Immature natural killer cell (primary cell): ENCODE data around the gene PCED1A. TPM values are rescaled to one million over a fixed set of nuclear protein-coding genes. Genes with fewer than 3 reads are reported as not detected.
A peak's percentile ranks its signal among the peaks of the same experiment; 100 is the strongest.
"Not testable (repeated sequence)": the region's sequence is repeated elsewhere in the genome, so short reads cannot be mapped to it uniquely, and the experiment has no call there.

Source experiments
- DNase-seq, 3 donors: peaks; one replicate each; pipeline ENCODE4 v3.0.0; 2022; ENCODE audit warnings: mixed read lengths in 1 of 3
- H3K27ac Mint-ChIP-seq, 6 donors: one replicate each; pipeline ENCODE4 v1.8.0; 2020; ENCODE audit warnings: mixed read lengths in 6 of 6, mild to moderate bottlenecking in 5 of 6, inconsistent platforms in 4 of 6, moderate library complexity in 3 of 6
- H3K27me3 Mint-ChIP-seq, 3 donors: one replicate each; pipeline ENCODE4 v1.8.0; 2020 to 2021; ENCODE audit warnings: low read depth in 3 of 3, mild to moderate bottlenecking in 3 of 3, mixed read lengths in 3 of 3, moderate library complexity in 3 of 3, inconsistent platforms in 1 of 3
- H3K36me3 Mint-ChIP-seq, 3 donors: one replicate each; pipeline ENCODE4 v1.8.0; 2020; ENCODE audit warnings: mixed read lengths in 3 of 3, inconsistent platforms in 2 of 3, mild to moderate bottlenecking in 2 of 3
- H3K4me1 Mint-ChIP-seq, 2 donors: one replicate each; pipeline ENCODE4 v1.8.0; 2020; ENCODE audit warnings: inconsistent platforms in 2 of 2, mild to moderate bottlenecking in 2 of 2, mixed read lengths in 2 of 2, moderate library complexity in 1 of 2
- H3K4me3 Mint-ChIP-seq, 5 donors: one replicate each; pipeline ENCODE4 v1.8.0; 2020; ENCODE audit warnings: mild to moderate bottlenecking in 5 of 5, mixed read lengths in 5 of 5, inconsistent platforms in 3 of 5, moderate library complexity in 3 of 5
- H3K9me3 Mint-ChIP-seq, 6 donors: one replicate each; pipeline ENCODE4 v1.8.0; 2020; ENCODE audit warnings: mild to moderate bottlenecking in 6 of 6, mixed read lengths in 6 of 6, inconsistent platforms in 4 of 6, moderate library complexity in 3 of 6
- polyA plus RNA-seq, 3 donors: library from polyadenylated mRNA; unstranded; fragments of 300-500 nt; fragmentation: Illumina TruSeq; gene quantifications; one replicate each; pipeline ENCODE4 v1.2.3, GENCODE V29; 2021

Gene PCED1A
- polyA plus RNA-seq, 3 donors from 2014 or later, result 21.9 to 24.1 (median 23.4) TPM

DNA sequence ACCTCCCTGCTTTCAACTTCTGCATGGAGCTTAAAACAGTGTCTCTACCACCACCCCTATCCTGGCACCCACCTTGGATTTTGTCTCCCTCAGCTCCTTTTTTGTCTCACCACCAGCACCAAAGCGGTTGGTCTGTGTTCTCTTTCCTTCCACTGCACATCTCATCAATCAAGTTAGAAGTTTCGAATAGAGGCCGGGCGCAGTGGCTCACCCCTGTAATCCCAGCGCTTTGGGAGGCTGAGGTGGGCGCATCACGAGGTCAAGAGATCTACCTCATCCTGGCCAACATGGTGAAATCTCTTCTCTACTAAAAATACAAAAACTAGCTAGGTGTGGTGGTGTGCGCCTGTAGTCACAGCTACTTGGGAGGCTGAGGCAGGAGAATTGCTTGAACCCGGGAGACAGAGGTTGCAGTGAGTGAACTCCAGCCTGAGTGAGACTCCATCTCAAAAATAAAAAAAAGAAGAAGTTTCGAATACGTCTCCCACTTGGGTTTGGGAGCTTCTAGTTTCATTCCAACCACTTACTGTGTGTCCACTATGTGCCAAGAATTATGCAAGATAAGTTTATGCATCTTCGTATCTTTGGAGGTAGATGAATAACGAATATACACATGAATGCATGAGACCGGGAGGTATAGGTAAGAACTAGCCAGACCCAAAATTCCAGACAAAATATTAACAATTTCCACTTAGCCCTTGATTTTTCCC lies 5.9 kb downstream of the PCED1A start:
- no peak for DNase-seq
- Mint-ChIP-seq H3K27ac (no peak overlapping the region), H3K9me3 (no peaks in the 10 kb centered on the region), H3K4me1 (peaks cover 7 to 17% of the 10 kb centered on the region in 2 donors), H3K36me3 (peaks cover 9 to 14% (median 9%) of the 10 kb centered on the region in 3 donors), H3K4me3 (no peak overlapping the region), H3K27me3 (peaks cover 0 to 12% (median 2%) of the 10 kb centered on the region in 3 donors)

DNA sequence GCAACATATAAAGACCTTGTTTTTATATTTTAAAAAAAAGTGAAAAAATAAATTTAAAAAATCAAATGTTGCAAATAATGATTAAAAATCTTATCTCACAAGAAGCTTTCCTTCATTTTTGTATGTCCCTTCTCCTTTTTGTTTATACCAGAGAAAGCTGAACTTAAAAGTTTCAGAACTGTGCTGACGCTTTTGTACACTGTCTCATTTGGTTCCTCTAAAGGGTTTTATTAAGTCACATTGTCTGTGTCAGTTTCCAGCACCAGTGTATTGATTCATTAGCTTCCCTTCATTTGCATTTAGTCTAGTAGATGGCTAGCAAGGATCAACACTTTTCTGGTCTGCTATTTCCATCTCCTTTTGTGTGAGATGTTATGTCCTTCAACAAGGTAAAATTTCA lies 6.7 kb downstream of the PCED1A start:
- no peak overlapping the region for H3K27ac Mint-ChIP-seq

DNA sequence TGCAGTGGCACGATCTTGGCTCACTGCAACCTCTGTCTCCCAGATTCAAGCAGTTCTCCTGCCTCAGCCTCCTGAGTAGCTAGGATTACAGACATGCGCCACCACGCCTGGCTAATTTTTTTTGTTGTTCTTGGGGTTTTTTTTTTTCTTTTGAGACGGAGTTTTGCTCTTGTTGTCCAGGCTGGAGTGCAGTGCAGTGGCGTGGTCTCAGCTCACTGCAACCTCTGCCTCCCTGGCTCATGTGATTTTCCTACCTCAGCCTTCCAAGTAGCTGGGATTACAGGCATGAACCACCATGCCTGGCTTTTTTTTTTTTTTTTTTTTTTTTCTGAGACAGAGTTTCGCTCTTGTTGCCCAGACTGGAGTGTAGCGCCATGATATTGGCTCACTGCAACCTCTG lies 9.2 kb downstream of the PCED1A start:
- H3K4me1 Mint-ChIP-seq, result peaks cover 10 to 11% of the 10 kb centered on the region in 2 donors
- not testable (repeated sequence) for H3K36me3 Mint-ChIP-seq, H3K9me3 Mint-ChIP-seq

More for the DNA sequence above, 6.7 kb downstream of the PCED1A start:
- H3K36me3 Mint-ChIP-seq, result peaks cover 9 to 14% (median 9%) of the 10 kb centered on the region in 3 donors
- no peaks in the 10 kb centered on the region for H3K9me3 Mint-ChIP-seq
- H3K27me3 Mint-ChIP-seq, result peaks cover 3 to 8% (median 4%) of the 10 kb centered on the region in 3 donors
- DNase-seq, result no peak
- peaks cover 0 to 12% of the 10 kb centered on the region in 2 donors for H3K4me1 Mint-ChIP-seq
- no peak overlapping the region for H3K4me3 Mint-ChIP-seq

DNA sequence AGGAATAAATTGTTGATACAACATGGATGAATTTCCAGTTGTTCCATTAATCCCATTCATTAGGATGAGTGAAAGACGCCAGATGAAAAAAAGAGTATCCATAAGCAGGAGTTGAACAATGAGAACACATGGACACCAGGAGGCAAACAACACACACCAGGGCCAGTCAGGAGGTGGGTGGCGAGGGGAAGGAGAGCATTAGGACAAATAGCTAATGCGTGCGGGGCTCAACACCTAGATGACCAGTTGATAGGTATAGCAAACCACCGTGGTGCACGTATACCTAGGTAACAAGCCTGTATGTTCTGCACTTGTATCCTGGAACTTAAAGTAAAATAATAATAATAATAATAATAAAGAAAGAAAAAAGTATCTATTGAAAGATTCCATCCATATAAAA lies 11.1 kb downstream of the PCED1A start:
- peaks cover 17 to 18% of the 10 kb centered on the region in 2 donors for H3K4me1 Mint-ChIP-seq

More for the DNA sequence above, 9.2 kb downstream of the PCED1A start:
- not testable (repeated sequence) for H3K27me3 Mint-ChIP-seq, H3K4me3 Mint-ChIP-seq, H3K27ac Mint-ChIP-seq, DNase-seq

DNA sequence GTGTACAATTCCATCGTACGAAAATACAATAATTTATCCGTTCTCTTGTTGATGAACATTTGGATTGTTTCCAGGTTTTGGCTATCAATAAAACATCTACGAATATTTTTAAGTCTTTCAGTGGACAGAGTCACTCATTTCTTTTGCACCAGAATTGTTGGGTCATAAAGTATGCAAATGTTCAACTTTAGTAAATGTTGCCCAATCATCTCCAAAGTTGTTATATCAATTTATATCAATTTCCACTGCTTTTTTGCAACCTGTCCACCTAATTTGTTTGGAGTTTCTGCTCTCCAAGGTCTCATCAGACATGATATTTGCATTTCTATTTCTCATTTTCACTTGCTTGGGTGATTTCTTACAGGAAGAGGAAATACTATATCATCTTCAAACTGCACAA lies 13.8 kb downstream of the PCED1A start:
- peak overlapping the region in 3 of 5 donors; percentile 13 to 53 (median 50) for H3K4me3 Mint-ChIP-seq
- no peak for DNase-seq
- no peaks in the 10 kb centered on the region for H3K9me3 Mint-ChIP-seq
- no peak overlapping the region for H3K27ac Mint-ChIP-seq
- peaks cover 23 to 25% of the 10 kb centered on the region in 2 donors for H3K4me1 Mint-ChIP-seq
- peaks cover 3 to 9% (median 8%) of the 10 kb centered on the region in 3 donors for H3K27me3 Mint-ChIP-seq
- peaks cover 0 to 4% (median 0%) of the 10 kb centered on the region in 3 donors for H3K36me3 Mint-ChIP-seq

More for the DNA sequence above, 11.1 kb downstream of the PCED1A start:
- peaks cover 0 to 4% (median 0%) of the 10 kb centered on the region in 3 donors for H3K36me3 Mint-ChIP-seq
- peaks cover 3 to 7% (median 6%) of the 10 kb centered on the region in 3 donors for H3K27me3 Mint-ChIP-seq
- no peaks in the 10 kb centered on the region for H3K9me3 Mint-ChIP-seq
- DNase-seq, result no peak
- no peak overlapping the region for H3K27ac Mint-ChIP-seq
- H3K4me3 Mint-ChIP-seq, result no peak overlapping the region

DNA sequence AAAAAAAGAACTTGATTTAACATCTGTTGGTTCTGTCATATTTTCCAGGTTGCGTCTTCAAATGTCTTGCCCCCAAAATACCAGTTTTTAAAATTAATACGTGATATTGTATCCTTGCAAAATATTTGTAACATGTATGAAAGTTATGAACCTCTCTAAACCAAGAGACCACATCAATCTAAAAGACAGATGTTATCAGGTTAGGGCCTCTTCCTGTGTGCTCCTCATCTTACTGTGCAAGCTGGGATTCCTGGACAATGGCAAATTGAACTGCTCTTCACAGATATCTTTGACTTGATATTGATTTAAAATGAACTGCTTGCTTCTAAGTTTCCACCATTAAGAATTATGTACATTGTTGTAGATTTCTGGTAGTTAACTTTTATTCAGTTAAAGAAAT lies 14.7 kb downstream of the PCED1A start:
- H3K27ac Mint-ChIP-seq, result peak overlapping the region in 4 of 6 donors; percentile 7 to 50 (median 36)
- H3K4me1 Mint-ChIP-seq, result peaks cover 26 to 28% of the 10 kb centered on the region in 2 donors
- no peaks in the 10 kb centered on the region for H3K9me3 Mint-ChIP-seq
- peak overlapping the region; percentile 31 to 70 (median 53) for H3K4me3 Mint-ChIP-seq
- peaks cover 3 to 11% (median 9%) of the 10 kb centered on the region in 3 donors for H3K27me3 Mint-ChIP-seq
- peaks cover 0 to 4% (median 0%) of the 10 kb centered on the region in 3 donors for H3K36me3 Mint-ChIP-seq
- peak in 2 of 3 donors; percentile 14 to 17 for DNase-seq

DNA sequence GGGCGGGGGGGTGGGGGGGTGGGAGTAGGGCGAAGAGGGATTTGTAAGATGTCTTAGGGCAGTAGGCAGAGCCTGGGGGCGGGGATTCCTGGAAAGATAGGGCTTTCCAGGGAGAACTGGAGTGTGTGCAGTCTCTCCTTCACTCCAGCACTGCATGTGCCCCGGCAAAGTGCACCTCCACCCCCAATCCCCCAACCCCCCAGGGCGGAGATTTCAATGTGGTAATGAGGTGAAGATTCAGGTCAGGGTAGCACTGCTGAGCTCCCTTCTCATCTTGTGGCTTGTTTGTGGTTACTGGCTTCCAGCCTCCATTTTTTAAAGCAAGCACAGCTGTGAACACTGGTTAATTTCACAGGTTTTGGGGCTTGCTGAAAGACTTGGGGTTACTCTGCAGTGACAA lies 18.4 kb downstream of the PCED1A start:
- Mint-ChIP-seq H3K36me3 (peaks cover 0 to 4% (median 0%) of the 10 kb centered on the region in 3 donors), H3K9me3 (no peaks in the 10 kb centered on the region), H3K27me3 (peaks cover 2 to 9% (median 6%) of the 10 kb centered on the region in 3 donors), H3K4me1 (peaks cover 35 to 37% of the 10 kb centered on the region in 2 donors), H3K27ac (peak overlapping the region in 1 of 6 donors; percentile 49), H3K4me3 (peak overlapping the region; percentile 62 to 75 (median 66))
- peak; percentile 70 to 79 (median 75) for DNase-seq

DNA sequence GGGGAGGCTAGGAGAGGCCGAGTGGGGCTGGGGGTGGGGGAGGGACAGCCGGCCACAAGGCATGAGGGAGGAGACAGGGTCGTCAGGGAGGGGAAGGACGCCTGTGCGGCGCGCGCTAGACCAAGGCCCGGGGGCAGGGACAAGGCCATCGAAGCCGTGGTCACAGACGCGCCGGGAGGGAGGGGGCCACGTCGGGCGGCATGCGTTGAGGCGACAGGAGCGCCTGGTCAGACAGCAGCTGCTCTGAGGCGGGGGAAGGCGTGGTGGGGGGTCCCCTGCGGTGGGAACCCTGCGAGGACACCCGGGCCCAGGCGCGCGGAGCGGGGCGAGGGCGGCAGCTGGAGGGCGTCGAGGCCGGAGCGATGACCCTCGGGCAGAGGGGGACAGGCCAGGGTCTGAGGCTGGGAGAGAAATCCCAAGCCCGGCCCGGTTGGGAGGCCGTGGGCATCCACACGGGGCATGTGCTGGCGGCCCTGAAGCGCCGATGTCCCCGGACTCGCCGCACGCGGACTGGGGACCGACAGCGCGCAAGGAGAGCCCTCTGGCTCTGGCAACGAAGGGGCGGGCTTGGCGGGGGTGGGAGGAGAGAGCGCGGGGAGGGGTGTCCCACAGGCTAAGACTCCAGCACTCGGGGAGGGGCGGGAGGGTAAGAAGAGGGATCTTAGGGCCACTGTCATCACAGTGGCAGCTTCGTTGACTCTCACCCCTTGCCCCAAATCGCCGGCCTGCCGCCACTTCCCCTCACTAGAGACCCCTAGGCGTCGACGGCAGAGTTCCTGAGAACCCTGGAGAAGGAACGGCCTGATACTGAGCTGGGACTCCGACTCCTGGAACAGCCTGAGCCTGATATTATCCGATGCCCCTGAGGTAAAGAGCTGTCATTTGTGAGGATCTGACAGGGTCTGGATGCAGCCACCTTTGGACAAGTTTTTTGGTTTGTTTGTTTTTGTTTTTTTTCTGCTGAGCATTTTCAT lies 19.3 kb downstream of the PCED1A start:
- Mint-ChIP-seq H3K27ac (peak overlapping the region in 2 of 6 donors; percentile 24 to 73), H3K36me3 (peaks cover 0 to 4% (median 0%) of the 10 kb centered on the region in 3 donors), H3K9me3 (no peaks in the 10 kb centered on the region), H3K4me3 (peak overlapping the region; percentile 62 to 78 (median 72)), H3K4me1 (peaks cover 26 to 31% of the 10 kb centered on the region in 2 donors), H3K27me3 (peaks cover 2 to 9% (median 6%) of the 10 kb centered on the region in 3 donors)
- DNase-seq, result no peak

DNA sequence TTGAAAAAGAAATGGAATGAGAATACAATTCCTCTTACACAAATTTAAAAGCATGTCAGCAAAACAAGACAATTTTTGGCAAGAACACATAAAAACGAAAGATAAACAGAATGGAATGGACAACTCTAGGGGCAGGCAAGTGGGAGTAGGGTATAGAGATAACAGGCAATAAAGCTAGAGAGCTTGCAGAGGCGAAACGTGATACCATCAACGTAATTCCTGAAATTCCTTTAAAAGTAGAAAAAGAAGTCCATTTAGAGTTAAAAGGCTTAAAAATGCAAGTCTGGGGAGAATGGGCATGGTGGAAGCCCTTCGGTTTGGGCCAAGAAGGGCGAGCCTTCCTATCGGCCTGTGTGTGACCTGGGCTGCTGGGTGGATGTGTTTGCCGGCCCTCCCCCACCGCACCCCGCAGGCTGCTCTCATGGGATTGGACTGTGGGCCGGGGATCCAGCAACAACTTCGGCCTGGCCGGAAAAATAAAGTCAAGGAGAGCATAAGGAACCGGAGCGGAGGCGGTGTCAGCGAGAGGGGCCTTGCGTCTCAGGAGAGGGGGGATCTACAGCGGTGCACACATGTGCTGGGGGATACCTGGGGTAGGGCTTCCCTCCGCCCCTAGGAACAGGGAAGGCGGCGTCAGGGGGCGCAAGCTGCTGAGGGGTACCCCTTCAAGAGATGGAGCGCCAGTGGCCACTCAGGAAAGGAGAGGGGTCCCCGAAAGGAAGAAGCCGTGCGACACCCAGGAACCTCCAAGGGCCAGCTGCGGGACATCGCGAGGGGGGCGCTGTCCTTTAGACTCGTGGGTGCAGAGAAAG lies 20.2 kb downstream of the PCED1A start:
- Mint-ChIP-seq H3K9me3 (no peaks in the 10 kb centered on the region), H3K4me1 (peaks cover 18 to 25% of the 10 kb centered on the region in 2 donors), H3K27me3 (peaks cover 2 to 9% (median 6%) of the 10 kb centered on the region in 3 donors), H3K36me3 (no peaks in the 10 kb centered on the region), H3K4me3 (peak overlapping the region; percentile 33 to 57 (median 39)), H3K27ac (no peak overlapping the region)
- DNase-seq, result no peak

DNA sequence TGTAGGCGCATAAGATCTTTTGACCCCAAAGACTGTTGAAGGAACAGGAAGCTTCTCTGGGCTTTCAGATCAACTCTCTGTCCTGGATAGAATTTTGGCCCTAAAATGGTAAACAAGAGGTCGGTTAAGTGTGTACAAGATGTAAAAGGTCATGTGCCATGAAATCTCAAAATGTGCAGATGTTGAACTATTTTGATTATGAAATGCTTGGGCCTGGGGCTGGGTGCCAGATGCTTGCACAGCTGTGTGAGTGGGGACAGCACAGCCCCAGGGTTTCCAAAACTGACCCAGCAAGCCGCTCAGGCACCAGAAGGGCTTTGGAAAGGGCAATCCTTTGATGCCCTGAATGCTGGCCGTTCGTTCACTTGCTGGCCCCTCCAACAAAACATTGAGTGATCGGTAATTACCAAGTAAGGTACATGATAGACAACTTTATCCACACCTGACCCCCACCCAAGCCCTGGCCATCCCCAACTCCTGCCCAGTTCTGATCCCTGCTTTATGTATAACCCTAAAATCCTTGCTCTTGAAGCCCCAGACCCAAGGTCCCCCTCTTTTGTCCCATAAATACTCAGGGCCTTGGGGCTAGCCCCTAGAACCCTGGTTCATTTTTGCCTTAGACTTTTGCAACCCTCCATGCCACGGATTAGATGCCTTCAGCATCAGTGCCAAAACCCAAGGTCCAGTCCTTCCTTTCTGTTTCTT lies 22.4 kb downstream of the PCED1A start:
- peak overlapping the region in 1 of 6 donors; percentile 57 for H3K27ac Mint-ChIP-seq
- peaks cover 0 to 3% (median 3%) of the 10 kb centered on the region in 3 donors for H3K36me3 Mint-ChIP-seq
- H3K27me3 Mint-ChIP-seq, result peaks cover 2 to 9% (median 6%) of the 10 kb centered on the region in 3 donors
- no peak overlapping the region for H3K4me3 Mint-ChIP-seq
- H3K9me3 Mint-ChIP-seq, result peaks cover 0 to 2% (median 0%) of the 10 kb centered on the region in 6 donors
- peaks cover 18 to 27% of the 10 kb centered on the region in 2 donors for H3K4me1 Mint-ChIP-seq
- DNase-seq, result no peak

DNA sequence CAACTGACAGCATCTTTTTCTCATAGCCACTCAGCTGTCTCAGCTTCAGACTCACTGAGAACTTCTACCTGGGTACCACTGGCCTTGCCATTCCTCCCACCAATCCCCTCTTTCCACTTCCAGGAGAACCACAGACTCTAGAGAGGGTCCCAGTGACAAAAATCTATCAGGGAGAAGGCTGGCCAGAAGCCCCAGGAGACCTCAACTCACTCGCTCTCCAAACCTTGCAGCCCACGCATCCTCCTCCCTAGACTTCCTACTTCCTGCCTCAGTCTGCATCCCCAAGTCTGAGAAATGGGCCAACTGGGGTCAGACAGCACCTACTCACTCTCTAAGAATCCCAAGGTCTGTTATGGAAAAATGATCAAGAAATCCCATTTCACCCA lies 23.1 kb downstream of the PCED1A start:
- DNase-seq, result no peak
- H3K27me3 Mint-ChIP-seq, result peaks cover 2 to 10% (median 5%) of the 10 kb centered on the region in 3 donors
- peaks cover 0 to 4% (median 2%) of the 10 kb centered on the region in 6 donors for H3K9me3 Mint-ChIP-seq

DNA sequence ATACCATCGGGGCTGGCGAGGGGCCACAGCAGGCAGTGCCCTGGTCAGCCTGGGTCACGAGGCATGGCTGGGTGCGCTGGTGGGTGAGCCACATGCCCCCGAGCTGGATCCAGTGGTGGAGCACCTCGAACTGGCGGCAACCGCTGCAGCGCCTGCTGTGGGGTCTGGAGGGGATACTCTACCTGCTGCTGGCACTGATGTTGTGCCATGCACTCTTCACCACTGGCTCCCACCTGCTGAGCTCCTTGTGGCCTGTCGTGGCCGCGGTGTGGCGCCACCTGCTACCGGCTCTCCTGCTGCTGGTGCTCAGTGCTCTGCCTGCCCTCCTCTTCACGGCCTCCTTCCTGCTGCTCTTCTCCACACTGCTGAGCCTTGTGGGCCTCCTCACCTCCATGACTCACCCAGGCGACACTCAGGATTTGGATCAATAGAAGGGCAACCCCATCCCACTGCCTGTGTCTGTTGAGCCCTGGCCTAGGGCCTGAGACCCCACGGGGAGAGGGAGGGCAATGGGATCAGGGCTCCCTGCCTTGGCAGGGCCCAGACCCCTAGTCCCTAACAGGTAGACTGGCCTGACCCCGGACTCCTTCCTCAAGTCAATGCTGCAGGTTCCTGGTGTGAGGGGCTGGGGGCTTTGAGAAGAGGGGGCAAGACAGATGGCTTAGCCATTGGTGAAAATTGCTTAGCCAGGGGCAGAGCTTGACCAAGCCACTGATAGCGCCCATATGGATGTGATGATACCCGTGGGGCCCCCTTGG lies 23.7 kb downstream of the PCED1A start:
- peaks cover 0 to 11% (median 10%) of the 10 kb centered on the region in 3 donors for H3K36me3 Mint-ChIP-seq
- peaks cover 2 to 10% (median 7%) of the 10 kb centered on the region in 3 donors for H3K27me3 Mint-ChIP-seq
- peaks cover 12 to 22% of the 10 kb centered on the region in 2 donors for H3K4me1 Mint-ChIP-seq
- peaks cover 0 to 9% (median 3%) of the 10 kb centered on the region in 6 donors for H3K9me3 Mint-ChIP-seq
- DNase-seq, result peak in 1 of 3 donors; percentile 29
- H3K4me3 Mint-ChIP-seq, result no peak overlapping the region
- H3K27ac Mint-ChIP-seq, result peak overlapping the region in 1 of 6 donors; percentile 49

More for the DNA sequence above, 23.1 kb downstream of the PCED1A start:
- Mint-ChIP-seq H3K36me3 (peaks cover 0 to 6% (median 4%) of the 10 kb centered on the region in 3 donors), H3K4me3 (no peak overlapping the region), H3K4me1 (peaks cover 18 to 27% of the 10 kb centered on the region in 2 donors), H3K27ac (peak overlapping the region in 1 of 6 donors; percentile 57)
